ENCODE results near the gene MRI1. TPM values are rescaled to one million over a fixed set of nuclear protein-coding genes. Genes with fewer than 3 reads are reported as not detected.

Gene MRI1
- total RNA-seq, 4 donors from 2014 or later = 31.2 to 51.8 (median 42.2) TPM

- Histone ChIP-seq H3K4me1 (no peaks in the 10 kb centered on the region), H3K27ac (no peak overlapping the region), H3K4me3 (no peak overlapping the region), H3K9me3 (no peaks in the 10 kb centered on the region), H3K27me3 (no peaks in the 10 kb centered on the region), H3K36me3 (peaks cover 0 to 15% of the 10 kb centered on the region in 2 donors)
- TF ChIP-seq EP300 (IDR thresholded peaks at IDR 0.05) (no peak), POLR2AphosphoS5 (IDR thresholded peaks at IDR 0.05) (no peak), POLR2A (IDR thresholded peaks at IDR 0.05) (no peak)
- TF ChIP-seq, protein P1, sequence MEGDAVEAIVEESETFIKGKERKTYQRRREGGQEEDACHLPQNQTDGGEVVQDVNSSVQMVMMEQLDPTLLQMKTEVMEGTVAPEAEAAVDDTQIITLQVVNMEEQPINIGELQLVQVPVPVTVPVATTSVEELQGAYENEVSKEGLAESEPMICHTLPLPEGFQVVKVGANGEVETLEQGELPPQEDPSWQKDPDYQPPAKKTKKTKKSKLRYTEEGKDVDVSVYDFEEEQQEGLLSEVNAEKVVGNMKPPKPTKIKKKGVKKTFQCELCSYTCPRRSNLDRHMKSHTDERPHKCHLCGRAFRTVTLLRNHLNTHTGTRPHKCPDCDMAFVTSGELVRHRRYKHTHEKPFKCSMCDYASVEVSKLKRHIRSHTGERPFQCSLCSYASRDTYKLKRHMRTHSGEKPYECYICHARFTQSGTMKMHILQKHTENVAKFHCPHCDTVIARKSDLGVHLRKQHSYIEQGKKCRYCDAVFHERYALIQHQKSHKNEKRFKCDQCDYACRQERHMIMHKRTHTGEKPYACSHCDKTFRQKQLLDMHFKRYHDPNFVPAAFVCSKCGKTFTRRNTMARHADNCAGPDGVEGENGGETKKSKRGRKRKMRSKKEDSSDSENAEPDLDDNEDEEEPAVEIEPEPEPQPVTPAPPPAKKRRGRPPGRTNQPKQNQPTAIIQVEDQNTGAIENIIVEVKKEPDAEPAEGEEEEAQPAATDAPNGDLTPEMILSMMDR (IDR thresholded peaks at IDR 0.05) = no peak
- 27 to 100% methylated on average over 1 of the region's 1 CpG for WGBS, 2 donors (ENCODE audit: low coverage in 1 of 2)
- no peak for ATAC-seq
Measured at GRCh38 chr19:13738073-13738472, 26.2 kb upstream of the MRI1 start.

DNA sequence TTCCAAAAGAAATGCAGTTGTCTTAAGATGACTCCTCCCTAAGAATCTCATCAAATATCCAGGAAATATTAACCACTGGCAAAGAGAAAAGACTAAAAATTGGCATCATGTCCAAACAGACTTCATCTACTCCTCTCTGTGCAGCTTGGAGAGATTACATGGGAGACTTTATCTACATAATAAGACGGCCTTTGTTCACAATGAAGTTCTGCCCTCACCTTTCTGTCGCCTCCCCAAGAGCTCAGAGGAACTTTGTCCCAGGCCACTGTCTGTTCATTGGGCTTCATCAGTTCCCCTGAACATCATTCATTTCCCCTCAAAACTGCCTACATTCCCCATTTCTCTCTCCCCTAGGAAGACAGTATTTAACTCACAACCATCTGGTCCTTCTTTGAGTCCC is 22.4 kb upstream of the MRI1 start:
- H3K36me3 ChIP-seq = no peaks in the 10 kb centered on the region
- H3K4me1 ChIP-seq = no peaks in the 10 kb centered on the region
- no peaks in the 10 kb centered on the region for H3K9me3 ChIP-seq
- no peak overlapping the region for H3K27ac ChIP-seq
- WGBS, 2 donors (ENCODE audit: low coverage in 1 of 2) = 79 to 96% methylated on average over 2 of the region's 2 CpGs
- TF ChIP-seq POLR2AphosphoS5 (IDR thresholded peaks at IDR 0.05) (no peak), POLR2A (IDR thresholded peaks at IDR 0.05) (no peak), EP300 (IDR thresholded peaks at IDR 0.05) (no peak)
- TF ChIP-seq, protein P1 (IDR thresholded peaks at IDR 0.05) = no peak
- no peak for ATAC-seq
- H3K4me3 ChIP-seq = no peak overlapping the region
- H3K27me3 ChIP-seq = no peaks in the 10 kb centered on the region

DNA sequence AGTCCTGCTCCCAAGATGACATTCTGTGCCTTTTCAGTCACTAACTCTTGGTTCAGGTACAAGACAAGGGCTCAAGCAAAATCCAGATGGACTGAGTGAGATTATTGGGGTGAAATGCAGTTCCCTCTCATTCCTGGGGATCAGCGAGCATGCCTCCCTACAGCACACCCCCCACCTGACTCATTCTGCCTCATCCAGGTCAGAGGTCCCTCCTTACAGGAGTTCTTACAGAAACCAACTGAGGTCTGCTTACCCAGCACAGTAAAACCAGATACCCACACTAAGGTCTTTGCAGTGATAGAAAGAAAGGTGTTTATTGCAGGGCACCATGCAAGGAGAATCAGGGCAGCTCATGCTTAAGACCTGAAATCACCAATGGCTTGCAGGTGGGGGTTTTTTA is 21.6 kb upstream of the MRI1 start:
- Histone ChIP-seq H3K27ac (no peak overlapping the region), H3K4me3 (no peak overlapping the region), H3K4me1 (no peaks in the 10 kb centered on the region), H3K9me3 (no peaks in the 10 kb centered on the region), H3K27me3 (no peaks in the 10 kb centered on the region), H3K36me3 (no peaks in the 10 kb centered on the region)
- TF ChIP-seq POLR2AphosphoS5 (IDR thresholded peaks at IDR 0.05) = no peak
- WGBS, 2 donors (ENCODE audit: low coverage in 1 of 2) = 100% methylated on average over 1 of the region's 1 CpG; no CpG with 5 or more reads in 1 of the 2 donors
- no peak for ATAC-seq

- Histone ChIP-seq H3K36me3 (no peaks in the 10 kb centered on the region), H3K4me3 (no peak overlapping the region)
Measured at GRCh38 chr19:13744174-13744573, 20.1 kb upstream of the MRI1 start.

DNA sequence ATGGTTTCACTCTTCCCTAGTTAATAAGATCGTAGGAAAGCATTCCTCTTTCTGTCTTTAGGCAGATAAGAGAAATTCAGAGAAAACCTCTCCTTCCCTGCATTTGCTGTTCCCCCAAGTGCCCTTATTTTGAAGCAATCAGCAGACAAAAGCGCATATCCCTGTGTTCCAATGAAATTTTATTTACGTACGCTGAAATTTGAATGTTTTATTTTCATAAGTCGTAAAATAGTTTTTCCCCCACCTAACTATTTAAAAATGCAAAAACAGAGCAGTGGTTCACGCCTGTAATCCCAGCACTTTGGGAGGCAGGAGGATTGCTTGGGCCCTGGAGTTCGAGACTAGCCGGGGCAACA is 17.2 kb upstream of the MRI1 start:
- TF ChIP-seq POLR2A (IDR thresholded peaks at IDR 0.05) (no peak), POLR2AphosphoS5 (IDR thresholded peaks at IDR 0.05) (no peak), EP300 (IDR thresholded peaks at IDR 0.05) (no peak)
- TF ChIP-seq, protein P1 (IDR thresholded peaks at IDR 0.05) = no peak
- no peak for ATAC-seq

More at GRCh38 chr19:13744174-13744573, 20.1 kb upstream of the MRI1 start:
- Histone ChIP-seq H3K9me3 (no peaks in the 10 kb centered on the region), H3K4me1 (peaks cover 0 to 11% (median 8%) of the 10 kb centered on the region in 3 donors), H3K27me3 (no peaks in the 10 kb centered on the region), H3K27ac (no peak overlapping the region)
- TF ChIP-seq EP300 (IDR thresholded peaks at IDR 0.05) (no peak), POLR2A (IDR thresholded peaks at IDR 0.05) (no peak), POLR2AphosphoS5 (IDR thresholded peaks at IDR 0.05) (no peak)
- TF ChIP-seq, protein P1 (IDR thresholded peaks at IDR 0.05) = no peak
- ATAC-seq = no peak

More for the DNA sequence above, 17.2 kb upstream of the MRI1 start:
- H3K36me3 ChIP-seq = peaks cover 0 to 11% of the 10 kb centered on the region in 2 donors
- H3K4me3 ChIP-seq = peak overlapping the region in 1 of 2 donors; percentile 67
- H3K4me1 ChIP-seq = peaks cover 0 to 29% (median 10%) of the 10 kb centered on the region in 3 donors
- H3K27ac ChIP-seq = peak overlapping the region in 3 of 4 donors; percentile 91 to 93 (median 92)
- H3K9me3 ChIP-seq = no peaks in the 10 kb centered on the region
- 78 to 90% methylated on average over 8 of the region's 8 CpGs for WGBS, 2 donors (ENCODE audit: low coverage in 1 of 2)
- H3K27me3 ChIP-seq = no peaks in the 10 kb centered on the region
